ENCODE measurements around the gene CRYGD. TPM values are rescaled to one million over a fixed set of nuclear protein-coding genes. Genes with fewer than 3 reads are reported as not detected.

Gene CRYGD
- total and polyA plus RNA-seq, 11 donors = not detected

- Histone ChIP-seq H3K27me3 (no peaks in the 10 kb centered on the region), H3K36me3 (no peaks in the 10 kb centered on the region), H3K27ac (no peak overlapping the region), H3K9me3 (no peaks in the 10 kb centered on the region), H3K4me3 (no peak overlapping the region), H3K4me1 (no peaks in the 10 kb centered on the region)
- ATAC-seq (no peak), DNase-seq (no peak)
- 84 to 88% (median 84%) methylated on average over 11 of the region's 11 CpGs for WGBS, 4 donors
- intact Hi-C loops (cut with DNase I) = no loop called here
- TF ChIP-seq POLR2A (IDR thresholded peaks at IDR 0.05) = no peak
- TF ChIP-seq, protein P1, sequence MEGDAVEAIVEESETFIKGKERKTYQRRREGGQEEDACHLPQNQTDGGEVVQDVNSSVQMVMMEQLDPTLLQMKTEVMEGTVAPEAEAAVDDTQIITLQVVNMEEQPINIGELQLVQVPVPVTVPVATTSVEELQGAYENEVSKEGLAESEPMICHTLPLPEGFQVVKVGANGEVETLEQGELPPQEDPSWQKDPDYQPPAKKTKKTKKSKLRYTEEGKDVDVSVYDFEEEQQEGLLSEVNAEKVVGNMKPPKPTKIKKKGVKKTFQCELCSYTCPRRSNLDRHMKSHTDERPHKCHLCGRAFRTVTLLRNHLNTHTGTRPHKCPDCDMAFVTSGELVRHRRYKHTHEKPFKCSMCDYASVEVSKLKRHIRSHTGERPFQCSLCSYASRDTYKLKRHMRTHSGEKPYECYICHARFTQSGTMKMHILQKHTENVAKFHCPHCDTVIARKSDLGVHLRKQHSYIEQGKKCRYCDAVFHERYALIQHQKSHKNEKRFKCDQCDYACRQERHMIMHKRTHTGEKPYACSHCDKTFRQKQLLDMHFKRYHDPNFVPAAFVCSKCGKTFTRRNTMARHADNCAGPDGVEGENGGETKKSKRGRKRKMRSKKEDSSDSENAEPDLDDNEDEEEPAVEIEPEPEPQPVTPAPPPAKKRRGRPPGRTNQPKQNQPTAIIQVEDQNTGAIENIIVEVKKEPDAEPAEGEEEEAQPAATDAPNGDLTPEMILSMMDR (IDR thresholded peaks at IDR 0.05) = no peak
Observed at GRCh38 chr2:208135794-208136715, 11.7 kb upstream of the CRYGD start.

DNA sequence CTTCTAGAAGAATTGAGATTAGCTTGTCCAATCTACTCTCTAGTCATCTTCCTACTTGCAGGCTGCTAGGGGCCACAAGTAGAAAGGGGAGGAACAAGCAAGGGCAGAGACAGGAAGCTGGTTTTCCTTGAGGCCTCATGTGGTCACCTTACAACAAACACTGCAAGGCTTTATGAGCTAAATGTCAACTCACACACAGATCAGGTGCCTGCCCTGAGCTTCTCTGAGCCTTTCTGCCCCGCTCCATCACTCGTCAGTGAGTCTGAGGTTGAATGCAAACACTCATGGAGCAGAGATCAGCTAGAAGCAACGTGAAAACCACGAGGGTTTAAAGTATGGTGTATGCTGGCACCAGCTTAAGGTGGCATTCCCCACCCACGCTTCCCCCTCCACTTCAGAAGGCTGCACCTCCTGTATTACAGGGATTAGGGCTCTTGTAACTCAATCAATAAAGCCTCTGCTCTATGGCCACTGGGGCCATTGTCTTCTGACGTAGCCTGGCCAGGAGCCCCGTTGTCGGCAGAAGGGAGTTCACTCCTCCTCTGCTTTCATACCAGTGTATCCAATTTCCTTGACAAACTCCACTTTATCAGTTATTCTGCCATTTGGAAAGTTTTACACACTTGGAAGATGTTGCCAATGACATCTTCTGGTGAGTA, 10.7 kb upstream of the CRYGD start:
- intact Hi-C loops (cut with DNase I) = no loop called here
- H3K4me1 ChIP-seq = no peaks in the 10 kb centered on the region
- H3K27me3 ChIP-seq = no peaks in the 10 kb centered on the region
- no peak for DNase-seq
- 46 to 56% (median 49%) methylated on average over 7 to 8 of the region's 8 CpGs for WGBS, 4 donors
- no peaks in the 10 kb centered on the region for H3K36me3 ChIP-seq
- no peak overlapping the region for H3K27ac ChIP-seq
- TF ChIP-seq POLR2A (IDR thresholded peaks at IDR 0.05) = no peak
- TF ChIP-seq, protein P1 (IDR thresholded peaks at IDR 0.05) = no peak
- no peak for ATAC-seq
- H3K9me3 ChIP-seq = no peaks in the 10 kb centered on the region
- H3K4me3 ChIP-seq = no peak overlapping the region

- no peak overlapping the region for H3K27ac ChIP-seq
- H3K27me3 ChIP-seq = peaks cover 0 to 17% (median 0%) of the 10 kb centered on the region in 9 donors
- no peak for ATAC-seq
- intact Hi-C loops (cut with DNase I) = no loop called here
- H3K9me3 ChIP-seq = peaks cover 0 to 4% (median 0%) of the 10 kb centered on the region in 12 donors
- no peaks in the 10 kb centered on the region for H3K4me1 ChIP-seq
- no peak for DNase-seq
- H3K4me3 ChIP-seq = no peak overlapping the region
- no peaks in the 10 kb centered on the region for H3K36me3 ChIP-seq
- TF ChIP-seq POLR2A (IDR thresholded peaks at IDR 0.05) = no peak
- TF ChIP-seq, protein P1 (IDR thresholded peaks at IDR 0.05) = no peak
- WGBS, 4 donors = 75 to 86% (median 83%) methylated on average over 6 of the region's 6 CpGs
Observed at GRCh38 chr2:208130712-208131110, 6.4 kb upstream of the CRYGD start.

All from heart left ventricle (tissue), 16 donors.